HG02981 (cell line): ENCODE data around the gene C10orf90.

ENCODE experiments used
- ATAC-seq: cut with Tn5 transposase; IDR thresholded peaks from one replicate; pipeline ENCODE4 v1.9.1; 2021; ENCODE audit warnings: mild to moderate bottlenecking, moderate library complexity; ENCODE audit not compliant: unreplicated experiment

Gene C10orf90

DNA sequence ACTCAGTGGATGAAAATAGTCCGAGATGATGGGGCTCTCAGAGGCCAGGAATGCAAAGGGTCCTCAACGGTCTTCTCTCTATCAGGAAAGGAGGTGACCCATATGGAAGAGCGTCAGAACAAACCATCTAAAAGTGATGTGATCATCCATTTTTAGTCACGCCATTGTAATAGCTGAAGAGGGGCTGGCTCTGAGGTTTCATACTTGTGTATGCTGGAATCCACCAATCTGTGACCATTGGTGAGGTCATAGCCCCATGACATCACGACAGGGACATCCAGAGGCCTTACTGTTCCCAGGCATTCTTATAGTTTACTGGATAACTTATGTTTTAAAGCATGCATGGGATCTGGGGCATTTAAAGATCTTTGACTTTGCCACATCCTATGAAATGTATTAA, 83.6 kb downstream of the C10orf90 start:
- ATAC-seq: no peak

DNA sequence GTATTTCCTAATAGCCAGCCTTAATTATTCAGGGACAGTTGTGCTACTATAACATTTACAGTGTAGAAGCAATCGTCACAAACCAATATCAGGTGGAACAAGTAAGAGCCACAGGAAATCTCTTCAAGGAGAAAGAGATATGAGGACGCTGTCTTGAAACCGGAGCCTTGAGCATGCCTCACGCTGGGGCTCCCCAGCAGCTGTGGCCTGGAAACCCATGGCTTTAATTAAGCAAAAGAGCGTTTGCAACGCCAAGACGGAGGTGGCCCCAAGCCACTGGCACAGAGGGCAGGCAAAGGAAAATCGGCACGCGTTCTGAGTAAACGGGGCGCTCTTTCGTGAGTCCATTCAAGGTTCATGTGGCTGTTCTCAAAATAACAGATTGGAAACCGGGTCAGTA, 84.4 kb downstream of the C10orf90 start:
- ATAC-seq: no peak

DNA sequence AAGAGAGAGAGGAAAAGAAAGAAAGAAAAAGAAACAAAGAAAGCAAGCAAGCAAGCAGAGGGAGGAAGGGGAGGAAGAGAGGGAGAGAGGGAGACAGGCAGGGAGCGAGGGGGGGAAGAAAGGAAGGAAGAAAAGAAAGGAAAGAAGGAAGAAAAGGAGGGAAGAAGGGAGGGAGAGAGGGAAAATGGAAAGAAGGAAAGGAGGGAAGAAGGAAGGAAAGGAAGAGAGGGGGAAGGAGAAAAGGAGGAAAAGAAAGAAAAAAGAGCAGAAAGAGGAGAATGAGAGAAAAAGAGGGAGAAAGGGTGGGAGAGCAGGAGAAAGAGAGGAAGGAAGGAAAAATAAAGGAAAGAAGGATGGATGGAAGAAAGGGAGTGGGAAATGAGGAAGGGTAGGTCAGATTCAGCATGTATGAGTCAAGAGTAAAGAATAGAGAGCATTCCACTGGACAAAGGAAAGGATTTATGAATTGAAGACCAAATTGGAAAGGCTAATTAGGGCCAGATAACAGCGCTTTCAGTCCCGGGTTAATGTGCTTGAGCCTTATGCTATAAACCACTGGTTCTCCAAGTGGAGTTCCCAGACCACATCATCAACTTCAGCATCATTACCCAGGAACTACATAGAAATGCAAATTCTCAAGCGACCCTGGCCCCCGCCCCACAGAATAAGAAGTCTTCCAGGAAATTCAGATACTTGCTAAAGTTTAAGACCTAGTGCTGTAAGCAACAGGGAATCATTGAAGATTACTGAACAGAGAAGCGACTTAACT, 85.1 kb downstream of the C10orf90 start:
- no peak for ATAC-seq

DNA sequence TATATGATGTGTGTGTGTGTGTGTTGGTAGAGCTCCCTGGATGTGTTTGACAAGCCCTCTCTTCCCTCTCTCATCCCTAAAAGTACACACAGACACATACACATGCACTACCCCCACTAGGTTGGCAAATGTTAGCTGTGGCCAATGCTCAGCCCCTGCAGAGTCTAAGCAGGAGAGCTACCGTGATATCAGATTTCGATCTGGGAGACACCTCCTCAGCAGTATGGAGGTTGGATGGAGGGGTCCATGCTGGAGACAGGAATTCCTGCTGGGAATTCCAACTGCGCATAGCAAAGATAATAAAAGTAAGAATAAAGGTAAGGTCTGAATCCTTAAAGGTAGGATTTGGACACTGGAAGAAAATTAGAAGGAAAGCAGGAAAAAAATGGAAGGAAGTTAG, 85.7 kb downstream of the C10orf90 start:
- no peak for ATAC-seq

DNA sequence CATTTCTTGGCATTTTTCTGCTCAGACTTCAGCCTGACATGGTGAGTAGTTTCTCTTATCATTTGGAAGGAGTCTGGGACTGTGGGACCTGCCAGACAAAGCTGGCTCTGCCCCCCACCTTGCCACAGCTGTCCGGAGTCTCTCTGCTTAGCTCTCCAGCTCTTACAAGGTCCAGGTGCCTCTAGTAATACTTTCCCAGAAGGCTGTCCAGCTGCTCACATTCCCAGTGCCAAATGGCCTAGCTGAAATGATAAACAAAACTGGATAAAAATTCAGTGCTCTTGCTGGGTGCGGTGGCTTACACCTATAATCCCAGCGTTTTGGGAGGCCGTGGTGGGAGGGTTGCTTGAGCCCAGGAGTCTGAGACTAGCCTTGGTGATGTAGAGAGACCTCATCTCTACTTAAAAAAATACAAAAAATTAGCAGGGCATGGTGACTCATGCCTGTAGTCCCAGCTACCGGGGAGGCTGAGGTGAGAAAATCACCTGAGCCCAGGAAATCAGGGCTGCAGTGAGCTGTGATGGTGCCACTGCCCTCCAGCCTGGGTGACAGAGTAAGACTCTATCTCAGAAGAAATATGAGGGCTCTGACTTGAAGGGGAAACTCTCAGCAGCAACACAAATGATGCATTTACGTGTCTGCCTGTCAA, 86.8 kb downstream of the C10orf90 start:
- no peak for ATAC-seq

DNA sequence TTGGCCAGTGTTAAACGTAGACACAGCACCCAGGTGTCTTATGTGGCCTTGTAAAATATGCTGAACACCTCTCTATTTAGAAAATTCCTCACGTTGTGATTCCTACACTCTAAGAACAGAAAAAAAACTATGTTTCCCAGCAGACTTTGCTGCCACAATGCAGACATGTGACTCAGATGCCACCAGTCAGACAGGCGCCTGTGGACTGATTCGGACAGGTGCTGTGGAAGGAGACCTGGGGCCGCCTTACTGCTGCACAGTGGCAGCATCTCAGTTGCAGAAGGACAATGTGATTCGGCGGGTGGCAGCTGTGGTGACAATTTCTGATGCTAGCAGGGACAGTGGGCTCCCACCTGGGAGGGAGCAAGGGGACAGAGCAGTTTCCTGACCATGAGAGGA, 88.8 kb downstream of the C10orf90 start:
- ATAC-seq: no peak

DNA sequence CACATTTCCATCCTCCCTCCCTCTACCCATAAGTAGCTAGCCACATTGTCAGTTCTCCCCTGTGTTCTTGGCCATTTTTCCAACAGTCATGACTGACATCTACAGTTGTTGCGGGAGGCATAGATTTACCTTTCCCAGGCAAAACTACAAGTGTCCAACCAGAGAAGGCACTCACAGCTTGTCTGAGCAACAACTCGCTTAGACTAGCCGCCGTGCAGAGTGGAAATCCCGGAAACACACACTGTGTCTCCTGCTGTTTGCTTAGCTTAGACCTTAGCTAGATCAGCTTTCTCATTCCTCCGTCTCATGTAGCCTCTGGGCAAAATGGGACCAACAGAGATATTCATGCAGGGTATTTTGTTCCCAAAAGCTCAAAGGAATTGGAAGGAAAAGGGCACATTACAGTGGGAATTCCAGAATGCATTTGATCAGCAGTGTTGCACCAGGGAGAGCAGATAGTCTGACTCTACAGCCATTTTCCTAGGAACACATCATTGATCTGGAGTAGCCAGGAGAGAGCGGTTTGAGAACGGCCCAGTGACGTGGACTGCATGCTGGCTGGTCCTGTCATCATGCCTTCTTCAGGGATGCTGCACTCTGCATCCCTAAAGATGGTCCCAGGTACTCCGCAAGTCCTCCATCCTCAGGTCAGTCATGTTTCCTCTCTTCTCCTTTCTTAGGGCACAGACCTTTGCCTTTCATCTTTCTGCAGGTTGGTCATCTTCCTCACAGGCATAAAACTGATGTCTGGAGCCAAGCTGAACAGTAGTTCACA, 89.4 kb downstream of the C10orf90 start:
- no peak for ATAC-seq

DNA sequence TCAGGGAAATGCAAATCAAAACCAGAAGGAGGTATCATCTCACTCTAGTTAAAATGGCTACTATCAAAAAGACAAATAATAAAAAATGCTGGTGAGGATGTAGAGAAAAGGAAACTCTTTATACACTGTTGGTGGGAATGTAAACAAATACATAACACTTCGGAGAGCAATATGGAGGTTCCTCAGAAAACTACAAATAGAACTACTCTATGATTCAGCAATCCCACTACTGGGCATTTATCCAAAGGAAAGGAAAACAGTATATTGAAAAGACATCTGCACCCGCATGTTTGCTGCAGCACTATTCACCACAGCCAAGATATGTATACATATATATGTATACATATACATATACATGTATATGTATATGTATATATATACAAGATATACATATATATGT, 94.2 kb downstream of the C10orf90 start:
- no peak for ATAC-seq

DNA sequence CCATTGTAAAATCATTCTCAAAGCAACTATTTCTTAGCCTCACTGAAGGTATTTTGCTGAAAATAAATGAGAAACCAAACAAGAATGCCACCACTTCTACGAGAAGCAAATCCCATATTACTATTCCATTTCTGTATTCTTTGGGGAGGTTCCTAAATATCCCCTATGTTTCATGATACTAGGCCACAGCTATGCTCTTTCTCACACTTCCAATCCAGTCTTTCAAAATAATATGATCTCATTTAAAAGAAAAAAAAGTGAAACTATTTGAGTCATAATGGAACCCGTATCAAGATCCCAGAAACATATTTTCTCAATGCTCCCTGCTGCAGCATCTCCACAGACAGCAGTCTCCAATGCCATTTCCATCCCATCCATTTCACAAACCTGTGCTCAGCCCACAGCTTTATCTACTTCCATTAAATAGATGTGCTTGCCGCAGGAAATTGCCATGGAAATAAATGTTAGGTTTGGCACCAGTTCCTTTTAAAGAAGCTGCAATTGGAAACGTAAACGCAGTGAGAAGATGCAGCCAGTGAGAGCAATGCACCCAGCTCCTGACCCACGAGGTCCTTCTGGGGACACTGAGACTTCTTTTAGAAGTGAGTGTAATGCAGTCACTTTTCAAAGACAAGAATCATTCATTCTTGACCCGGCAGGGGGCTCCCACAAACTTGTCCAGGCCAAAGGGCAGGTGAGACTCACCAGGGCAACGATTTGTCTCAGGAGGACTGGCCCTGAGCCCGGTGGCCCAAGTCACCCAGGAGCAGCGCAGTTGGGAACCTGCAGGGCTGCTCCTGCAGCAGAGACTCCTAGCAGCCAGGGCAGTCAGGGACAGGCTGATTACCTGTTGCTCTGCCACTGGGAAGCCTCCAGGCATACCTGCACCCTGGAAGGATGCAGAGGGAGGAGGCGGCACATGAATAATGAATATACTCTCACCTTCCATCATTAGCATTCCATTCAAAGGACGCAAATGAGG, 99.6 kb downstream of the C10orf90 start:
- ATAC-seq: no peak

DNA sequence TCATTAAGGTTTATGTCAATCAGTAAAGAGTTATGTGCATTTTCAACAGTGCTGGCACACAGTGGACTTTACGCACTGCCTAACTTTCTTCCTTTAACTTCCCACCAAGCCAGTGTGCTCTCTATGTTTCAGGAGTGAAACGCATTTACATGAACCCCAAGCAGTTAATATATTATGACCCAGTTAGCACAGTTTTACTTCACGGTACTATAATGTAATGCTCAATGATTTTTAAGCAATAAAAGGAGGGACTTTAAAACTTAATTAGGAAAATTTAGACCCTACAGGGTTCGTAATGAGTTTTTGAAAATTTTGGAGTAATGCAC, 100.3 kb downstream of the C10orf90 start:
- ATAC-seq: no peak

DNA sequence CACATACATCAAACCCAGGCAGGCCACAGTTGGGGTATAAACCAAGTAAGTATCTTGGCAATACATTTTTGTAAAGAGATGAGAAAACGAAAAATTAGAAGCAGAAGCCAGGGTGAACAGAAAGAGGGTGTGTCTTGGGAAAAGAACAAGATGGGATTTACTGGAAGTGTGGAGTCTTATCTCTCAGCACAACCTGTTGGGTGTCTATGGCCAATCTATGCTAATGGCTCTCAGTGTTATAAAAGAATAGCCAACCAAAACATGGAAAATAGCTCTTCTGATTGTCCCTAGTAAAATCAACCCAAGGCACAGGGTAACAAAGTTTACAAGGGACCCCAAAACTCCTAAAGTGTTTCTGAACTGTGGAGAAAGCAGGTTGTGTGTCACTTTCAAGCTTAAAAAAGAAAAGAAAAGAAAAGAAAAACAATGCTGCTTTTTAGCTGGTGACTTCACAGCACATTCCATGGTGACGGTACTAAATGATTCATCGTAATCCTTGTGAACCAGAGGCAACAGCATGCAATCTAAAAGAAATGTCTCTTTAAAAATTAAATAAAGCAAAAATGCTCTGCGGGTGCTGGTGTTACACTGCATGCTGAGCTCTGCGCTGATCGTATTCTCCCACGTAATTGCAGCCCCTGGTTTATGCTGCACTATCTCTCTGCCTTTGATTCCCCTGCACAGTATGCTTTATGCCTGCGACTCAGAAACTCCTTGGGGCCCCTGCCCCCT, 100.8 kb downstream of the C10orf90 start:
- no peak for ATAC-seq

DNA sequence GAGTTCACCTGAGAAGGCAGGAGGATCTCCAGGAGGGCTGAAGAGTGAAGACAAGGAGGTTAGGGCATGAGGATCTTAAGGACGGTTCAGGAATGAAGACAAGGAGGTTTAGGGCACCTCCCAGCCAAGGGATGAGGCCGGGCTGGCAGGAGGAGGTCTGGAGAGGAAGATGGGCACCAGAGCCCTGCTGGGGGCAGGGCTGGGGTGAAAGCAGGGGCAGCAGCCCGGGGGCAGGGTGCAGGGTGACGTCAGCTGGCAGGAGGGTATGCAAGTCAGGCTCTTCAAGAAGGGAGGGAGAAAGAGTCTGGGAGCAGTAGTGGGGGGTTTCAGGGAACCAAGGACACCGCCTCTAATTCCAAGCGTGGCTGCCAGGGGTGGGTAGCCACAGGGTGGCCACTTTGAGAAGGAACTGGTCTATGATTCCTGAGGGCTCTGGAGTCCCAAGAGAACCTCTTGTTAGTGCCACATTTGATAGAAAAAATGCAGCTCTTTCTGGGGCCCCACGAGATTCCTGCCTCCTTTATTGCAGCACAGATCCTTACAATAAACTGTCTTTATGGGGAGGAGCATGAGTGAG, 101.6 kb downstream of the C10orf90 start:
- ATAC-seq: no peak

DNA sequence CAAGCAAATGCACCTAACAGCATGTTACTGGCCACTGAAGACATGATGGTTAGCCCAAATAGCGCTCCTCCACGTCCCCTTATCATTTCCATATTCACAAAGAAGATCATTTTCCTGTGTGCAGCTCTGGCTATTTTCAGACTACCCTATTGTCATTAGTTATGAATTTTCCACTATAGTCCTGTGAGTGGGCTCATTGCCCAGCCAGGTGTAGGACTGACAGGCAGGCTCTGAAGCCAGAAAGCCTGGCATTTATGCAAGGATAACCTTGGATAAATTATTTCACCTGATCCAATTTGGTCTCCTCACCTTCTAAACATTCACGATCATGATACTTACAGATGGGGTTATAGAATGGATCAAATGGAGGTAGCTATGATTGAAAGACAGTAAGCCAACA, 104.6 kb downstream of the C10orf90 start:
- ATAC-seq: no peak

DNA sequence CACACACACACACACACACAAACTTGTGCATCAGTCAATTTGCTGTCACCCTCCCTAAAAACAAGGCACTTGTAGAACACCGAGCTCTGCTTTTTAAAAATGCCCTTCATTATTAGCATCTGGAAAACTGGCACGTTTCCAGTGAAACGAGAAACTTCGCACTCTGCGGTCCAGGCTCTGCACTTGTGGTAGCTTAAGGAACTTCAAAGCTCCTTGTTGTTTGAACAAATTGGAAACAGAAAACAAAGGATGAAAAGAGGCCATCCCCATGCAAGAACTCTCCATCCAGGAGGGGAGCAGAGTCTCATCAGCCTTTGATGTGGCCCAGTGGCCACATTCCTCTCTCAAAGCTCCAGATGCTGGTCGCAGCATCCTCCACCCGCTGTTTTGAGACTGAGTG, 105.1 kb downstream of the C10orf90 start:
- no peak for ATAC-seq

DNA sequence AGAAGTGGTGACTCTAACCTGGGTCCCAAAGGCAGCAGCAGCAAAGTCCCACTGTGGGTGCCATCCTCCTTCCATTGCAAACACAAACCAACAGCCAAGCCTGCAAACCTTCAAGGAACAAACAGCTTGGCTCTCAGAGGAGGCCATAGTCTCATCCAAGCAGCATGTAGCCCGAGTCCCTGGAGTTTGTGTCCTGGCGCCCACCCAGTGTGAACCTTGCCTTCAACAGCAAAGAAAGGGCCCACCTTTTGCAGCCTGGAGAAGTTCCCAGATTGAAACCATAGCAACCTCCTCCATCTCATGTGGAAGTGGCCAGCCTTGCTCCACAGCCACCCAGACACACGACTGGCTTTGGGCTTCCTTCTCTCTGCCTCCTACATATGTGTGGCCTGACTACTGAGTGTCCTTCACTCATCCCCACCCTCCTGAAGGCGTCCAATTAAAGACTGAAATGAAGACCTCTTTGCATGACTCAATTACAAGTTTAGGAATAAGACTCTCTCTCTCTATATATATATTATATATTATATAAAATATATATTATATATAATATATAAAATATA, 106.1 kb downstream of the C10orf90 start:
- ATAC-seq: no peak

DNA sequence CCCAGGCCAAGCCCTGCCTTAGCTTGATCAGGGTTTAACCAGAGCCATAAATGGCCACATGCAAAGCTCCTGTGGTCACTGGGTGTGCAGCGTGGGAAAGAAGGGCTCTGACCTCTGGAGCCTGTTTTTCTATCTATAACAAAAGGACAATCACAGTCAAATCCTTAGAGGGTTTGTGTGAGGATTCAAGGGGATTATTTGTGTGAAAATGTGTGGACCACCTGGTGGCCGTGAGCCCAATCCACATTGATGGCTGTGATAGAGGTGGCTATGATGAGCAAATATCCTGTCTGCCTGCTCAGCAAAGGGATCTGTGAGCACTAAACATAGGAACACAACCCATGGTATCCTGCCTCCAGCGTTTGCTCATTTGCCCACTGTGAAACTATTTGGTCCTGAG, 107.1 kb downstream of the C10orf90 start:
- ATAC-seq: no peak

DNA sequence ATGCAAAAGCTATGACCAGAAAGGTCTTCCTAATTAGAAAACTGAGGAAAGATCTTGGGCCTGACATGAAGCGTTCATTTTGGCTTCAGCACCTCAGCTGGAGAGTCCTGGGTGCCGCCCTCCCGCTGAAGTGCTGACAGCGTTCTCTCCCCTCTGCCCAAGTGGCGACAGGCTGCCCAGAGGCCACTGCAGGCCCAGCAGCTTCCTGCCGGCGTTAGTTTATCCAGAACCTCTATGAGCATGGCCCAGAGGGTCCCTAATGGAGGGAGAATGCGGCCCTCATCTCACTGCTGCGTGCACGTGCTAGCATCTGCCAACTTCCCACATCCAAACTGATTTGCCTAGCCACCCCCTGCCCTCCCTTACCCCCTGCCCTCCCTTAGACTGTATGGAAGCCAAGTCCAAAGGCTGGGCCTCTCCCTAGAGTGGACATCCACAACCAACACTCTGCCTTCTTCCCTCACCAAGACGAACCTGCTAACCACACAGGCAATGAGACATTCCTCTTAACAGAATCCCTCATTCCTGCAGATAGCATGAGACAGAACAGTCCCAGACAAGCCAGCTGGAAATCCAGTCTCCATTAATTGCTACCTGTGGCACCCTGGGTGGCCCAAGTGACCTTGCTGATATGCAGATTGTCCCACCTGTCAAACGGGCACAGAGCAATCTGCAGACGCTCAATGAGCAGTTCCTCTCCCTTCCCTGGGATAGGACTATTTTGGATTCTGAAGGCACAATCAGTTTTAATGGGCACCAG, 108.4 kb downstream of the C10orf90 start:
- no peak for ATAC-seq

DNA sequence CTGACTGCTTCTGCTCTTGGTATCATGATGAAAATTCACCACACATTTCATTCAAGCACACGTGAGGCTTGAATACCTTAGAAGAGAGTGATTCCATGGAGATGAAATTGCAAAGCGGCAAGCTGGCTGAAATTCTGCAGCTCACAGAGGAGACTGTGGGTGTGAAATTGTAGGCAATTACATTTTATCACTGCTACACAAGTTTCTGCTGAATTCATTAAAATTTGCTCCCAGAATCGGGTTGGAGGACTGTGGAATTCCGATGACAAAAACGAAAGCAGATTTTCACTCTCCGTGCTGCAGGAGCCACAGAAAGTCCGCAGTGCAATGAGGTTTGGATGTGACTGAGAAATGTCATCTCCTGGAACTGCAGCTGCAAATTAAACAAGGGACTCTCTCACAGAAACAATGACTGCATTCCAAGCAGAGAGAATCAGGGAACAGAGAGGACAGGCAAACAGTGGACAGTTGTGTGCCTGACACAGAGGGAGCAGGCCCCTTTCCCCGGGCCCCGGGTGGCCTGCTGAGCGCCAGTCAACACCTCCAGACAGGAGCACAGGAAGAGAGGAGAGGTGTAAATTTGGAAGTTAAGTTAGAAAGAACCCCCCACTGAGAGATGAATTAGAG, 109.1 kb downstream of the C10orf90 start:
- ATAC-seq: no peak
